SKM-1 (cell line): ENCODE data around the gene SYNE3.

Experiments
- DNase-seq: peaks from one replicate; lab custom pipeline; 2025; ENCODE audit not compliant: unreplicated experiment; lab: John Stamatoyannopoulos, UW

SYNE3 gene

GRCh38 chr14:95475540-95476240 is 40.8 kb downstream of the SYNE3 start:
- DNase-seq: no peak

- no peak for DNase-seq
These were observed 41.5 kb downstream of the SYNE3 start for GRCh38 chr14:95474941-95475340.

GRCh38 chr14:95474486-95474885 is 42.0 kb downstream of the SYNE3 start:
- no peak for DNase-seq

- DNase-seq: no peak
These were observed 43.6 kb downstream of the SYNE3 start for GRCh38 chr14:95472819-95473251.

GRCh38 chr14:95471476-95471875 is 45.0 kb downstream of the SYNE3 start:
- no peak for DNase-seq

- DNase-seq: no peak
These were observed 45.4 kb downstream of the SYNE3 start for GRCh38 chr14:95471016-95471415.

- no peak for DNase-seq
These were observed 47.3 kb downstream of the SYNE3 start for GRCh38 chr14:95469134-95469481.

GRCh38 chr14:95468448-95469133 is 47.9 kb downstream of the SYNE3 start:
- DNase-seq: no peak

GRCh38 chr14:95467657-95468056 is 48.8 kb downstream of the SYNE3 start:
- no peak for DNase-seq

GRCh38 chr14:95467232-95467631 is 49.2 kb downstream of the SYNE3 start:
- DNase-seq: no peak
